ENCODE measurements around the gene HS6ST3. TPM values are rescaled to one million over a fixed set of nuclear protein-coding genes. Genes with fewer than 3 reads are reported as not detected.
"Not testable (repeated sequence)": the region's sequence is repeated elsewhere in the genome, so short reads cannot be mapped to it uniquely, and the experiment has no call there.

Gene HS6ST3
- total RNA-seq, 1 donor from 2014 or later = 25.3 TPM

DNA sequence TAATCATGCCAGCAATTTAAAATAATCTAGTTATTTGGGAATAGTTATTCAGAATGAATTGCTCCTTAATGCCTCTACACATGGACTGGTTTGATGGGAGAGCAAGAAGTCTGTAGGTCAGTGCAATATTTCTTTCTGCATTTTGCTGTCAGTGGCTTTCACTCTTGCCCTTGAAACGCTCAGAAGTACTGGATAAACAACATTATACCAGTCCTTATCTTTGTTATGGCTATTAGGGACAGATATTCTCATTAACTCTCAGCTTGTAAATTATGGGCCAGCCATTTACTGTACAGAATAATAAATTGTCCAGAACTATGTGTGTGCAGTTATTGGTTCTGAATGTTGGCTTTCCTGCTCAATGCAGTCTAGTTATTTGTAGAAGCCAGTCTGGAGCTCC lies 680.0 kb downstream of the HS6ST3 start:
- no peak for FAIRE-seq
- no peak for DNase-seq (ENCODE audit: low spot score in 2 of 2)

DNA sequence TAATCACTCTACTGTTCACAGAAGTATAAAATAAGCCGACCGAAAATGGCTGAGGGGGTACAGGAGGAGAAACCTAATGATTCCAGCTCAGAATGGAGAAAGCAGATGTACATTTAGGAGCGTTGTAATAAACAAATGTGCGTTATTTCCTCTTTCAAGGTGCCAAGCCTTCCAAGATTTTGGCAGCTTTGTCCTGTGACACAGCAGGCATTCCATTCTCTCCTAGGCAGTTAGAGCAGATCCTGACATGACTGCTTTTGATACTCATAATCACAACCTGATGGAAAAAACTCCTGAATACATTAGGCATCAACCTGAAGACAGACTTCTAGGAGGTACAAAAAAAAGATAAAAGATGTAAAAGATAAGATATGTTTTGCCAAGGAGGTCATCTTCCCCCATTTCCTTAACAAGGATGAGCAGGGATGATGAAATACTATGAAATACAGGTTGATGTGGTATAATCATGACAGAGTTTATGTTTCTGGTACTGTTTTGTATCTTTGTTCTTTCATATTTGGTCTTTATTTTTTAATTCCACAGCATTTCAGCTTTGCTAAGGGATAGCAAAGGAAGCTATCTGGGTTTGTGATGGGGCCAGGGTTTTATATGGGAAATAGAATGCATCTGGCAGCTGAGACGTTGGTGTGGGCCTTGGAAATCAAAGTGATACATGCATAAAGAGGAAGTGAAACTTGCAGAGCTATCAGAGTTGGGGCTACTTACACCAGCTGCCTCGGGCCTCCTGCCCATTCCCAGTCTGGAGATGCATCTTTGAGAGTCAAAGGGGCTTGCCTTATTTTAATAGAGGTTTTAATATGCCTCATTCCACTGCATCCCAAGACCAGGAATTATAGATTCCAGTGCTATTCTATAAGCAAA lies 681.8 kb downstream of the HS6ST3 start:
- no peak for DNase-seq (ENCODE audit: low spot score in 2 of 2)
- FAIRE-seq = no peak

DNA sequence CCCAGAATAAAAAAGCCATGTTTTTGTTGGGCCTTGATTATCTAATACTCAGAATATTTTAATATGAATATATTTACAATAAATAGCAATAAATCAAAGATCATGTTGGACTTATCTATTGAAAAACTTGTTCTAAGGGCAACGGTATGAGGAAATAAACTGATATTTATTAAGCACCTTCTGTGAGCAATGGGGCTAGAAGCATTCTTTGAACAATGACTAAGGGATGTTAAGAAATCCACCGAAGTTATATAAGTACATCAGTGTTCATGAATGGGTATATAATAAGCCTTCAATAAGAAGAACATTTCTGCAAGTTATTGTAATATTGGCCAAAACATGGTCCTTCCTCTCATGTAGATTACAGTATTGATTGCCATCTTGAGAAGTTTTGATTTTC lies 682.5 kb downstream of the HS6ST3 start:
- no peak for DNase-seq (ENCODE audit: low spot score in 2 of 2)
- FAIRE-seq = no peak

DNA sequence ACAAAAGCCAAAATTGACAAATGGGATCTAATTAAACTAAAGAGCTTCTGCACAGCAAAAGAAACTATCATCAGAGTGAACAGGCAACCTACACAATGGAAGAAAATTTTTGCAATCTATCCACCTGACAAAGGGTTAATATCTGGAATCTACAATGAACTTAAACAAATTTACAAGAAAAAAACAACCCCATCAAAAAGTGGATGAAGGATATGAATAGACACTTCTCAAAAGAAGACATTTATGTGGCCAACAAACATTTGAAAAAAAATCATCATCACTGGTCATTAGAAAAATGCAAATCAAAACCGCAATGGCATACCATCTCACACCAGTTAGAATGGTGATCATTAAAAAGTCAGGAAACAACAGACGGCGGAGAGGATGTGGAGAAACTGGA lies 688.4 kb downstream of the HS6ST3 start:
- not testable (repeated sequence) for DNase-seq (ENCODE audit: low spot score in 2 of 2); FAIRE-seq

DNA sequence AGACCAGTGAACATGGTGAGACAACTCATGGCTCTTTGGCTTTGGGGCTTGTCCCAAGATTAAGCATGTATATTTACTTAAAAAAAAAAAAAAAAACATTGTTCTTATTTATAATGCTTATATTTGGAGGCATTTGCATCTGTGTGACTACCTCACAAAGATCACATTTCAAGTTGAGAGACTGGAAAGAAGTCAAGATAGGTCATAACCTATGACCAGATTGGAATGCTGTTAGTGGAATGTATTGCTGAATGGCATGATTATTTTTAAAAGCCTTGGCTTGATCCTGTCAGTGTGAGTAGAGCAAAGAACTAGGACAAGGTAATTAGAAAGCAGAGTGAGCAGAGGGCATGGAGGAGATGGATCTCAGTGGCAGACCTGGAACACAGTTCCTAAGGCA lies 689.8 kb downstream of the HS6ST3 start:
- DNase-seq (ENCODE audit: low spot score in 2 of 2) (no peak), FAIRE-seq (no peak)

DNA sequence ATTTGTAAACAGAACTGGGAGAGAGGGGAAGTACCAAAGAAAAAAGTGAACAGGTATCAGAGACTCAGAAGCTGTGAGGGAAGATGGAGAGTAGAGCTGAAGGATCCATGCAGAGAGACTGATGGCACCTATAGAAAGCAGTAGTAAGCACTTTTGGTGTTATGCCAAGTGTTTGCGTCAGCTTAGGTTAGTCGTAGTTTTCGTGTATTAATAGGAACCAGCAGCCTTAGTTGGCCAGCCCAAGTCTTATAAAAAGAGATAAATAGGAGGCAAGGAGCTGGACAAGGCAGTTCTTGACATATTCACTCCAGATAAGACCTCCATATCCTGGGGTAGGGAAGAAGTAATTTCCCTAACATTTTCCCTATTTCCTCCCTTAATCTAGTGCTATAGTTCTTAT lies 690.2 kb downstream of the HS6ST3 start:
- FAIRE-seq (no peak), DNase-seq (ENCODE audit: low spot score in 2 of 2) (no peak)

DNA sequence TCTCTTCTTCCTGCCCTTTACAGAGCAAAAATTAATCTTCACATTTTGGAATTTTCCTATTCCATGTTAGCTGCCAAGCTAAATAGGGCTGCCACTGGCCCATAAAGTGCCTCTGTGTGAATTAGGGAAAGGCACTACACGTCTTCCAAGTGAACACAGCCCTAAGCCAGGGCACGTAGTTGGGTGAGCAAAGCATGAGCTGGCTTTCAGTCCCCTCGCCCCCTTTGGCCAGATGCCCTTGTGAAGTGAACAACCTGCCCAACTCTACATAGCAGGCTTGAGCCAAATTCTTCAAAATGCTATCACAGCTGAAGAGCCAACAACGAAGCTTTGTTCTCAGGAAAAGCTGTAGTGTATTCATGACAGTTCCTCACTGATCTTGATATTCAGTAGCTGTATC lies 691.2 kb downstream of the HS6ST3 start:
- DNase-seq (ENCODE audit: low spot score in 2 of 2) (no peak), FAIRE-seq (no peak)

DNA sequence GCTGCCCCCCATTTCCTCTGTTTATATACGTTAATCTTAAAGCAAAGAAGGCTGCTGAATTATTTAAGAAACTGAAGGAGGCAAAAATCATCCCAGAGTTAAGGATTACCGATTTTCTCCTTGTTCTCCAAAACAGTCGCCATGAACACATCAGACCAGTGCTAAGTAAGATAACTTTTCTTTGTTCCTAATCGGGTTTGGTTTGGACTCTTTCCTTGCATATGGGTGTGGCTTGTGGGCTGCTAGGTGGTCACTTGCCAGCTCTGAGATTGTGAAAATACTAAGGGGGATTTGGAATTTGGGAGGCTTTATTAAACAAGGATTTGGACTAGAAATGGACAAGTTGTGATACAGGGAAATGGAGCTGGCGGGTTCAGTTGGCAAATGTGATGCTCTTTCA lies 692.3 kb downstream of the HS6ST3 start:
- DNase-seq (ENCODE audit: low spot score in 2 of 2) = no peak

DNA sequence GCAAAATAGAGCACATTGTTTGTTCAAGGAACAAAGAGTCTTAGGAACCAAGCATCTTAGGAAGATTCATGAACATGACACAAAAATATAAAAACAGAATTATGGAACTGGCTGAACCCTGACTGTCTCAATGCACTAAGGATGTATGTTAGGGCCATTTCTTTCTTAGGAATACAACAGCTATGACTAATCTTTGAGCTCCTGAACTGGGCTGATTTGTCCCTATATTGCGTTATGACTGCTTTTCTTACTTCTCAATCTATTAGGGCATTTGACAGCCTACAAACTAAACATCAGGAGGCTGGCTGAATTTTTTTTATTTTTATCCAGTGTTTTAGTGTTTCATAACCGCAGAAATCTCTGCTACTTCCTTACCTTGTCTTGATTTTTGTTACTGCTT lies 693.1 kb downstream of the HS6ST3 start:
- FAIRE-seq = no peak
- DNase-seq (ENCODE audit: low spot score in 2 of 2) = no peak

More for the DNA sequence above, 692.3 kb downstream of the HS6ST3 start:
- no peak for FAIRE-seq

DNA sequence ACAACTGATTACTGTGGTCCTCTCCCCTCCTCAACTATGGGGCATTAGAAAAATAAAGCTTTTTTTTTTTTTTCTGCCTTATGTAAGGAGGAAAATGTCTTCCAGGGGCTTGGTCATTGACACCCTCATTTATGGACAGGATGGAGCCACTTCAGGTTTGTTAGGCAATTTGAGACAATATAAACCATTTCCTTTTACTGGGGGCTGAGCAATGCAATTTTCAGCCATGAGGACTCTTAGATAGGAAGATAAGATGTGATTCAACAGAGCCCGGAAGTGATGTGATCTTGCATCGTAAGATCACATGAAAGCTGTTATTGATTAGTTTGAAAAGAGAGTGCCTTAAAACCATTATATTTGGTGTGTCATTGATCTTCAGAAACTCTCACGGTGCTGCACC lies 693.6 kb downstream of the HS6ST3 start:
- no peak for FAIRE-seq
- DNase-seq (ENCODE audit: low spot score in 2 of 2) = no peak

DNA sequence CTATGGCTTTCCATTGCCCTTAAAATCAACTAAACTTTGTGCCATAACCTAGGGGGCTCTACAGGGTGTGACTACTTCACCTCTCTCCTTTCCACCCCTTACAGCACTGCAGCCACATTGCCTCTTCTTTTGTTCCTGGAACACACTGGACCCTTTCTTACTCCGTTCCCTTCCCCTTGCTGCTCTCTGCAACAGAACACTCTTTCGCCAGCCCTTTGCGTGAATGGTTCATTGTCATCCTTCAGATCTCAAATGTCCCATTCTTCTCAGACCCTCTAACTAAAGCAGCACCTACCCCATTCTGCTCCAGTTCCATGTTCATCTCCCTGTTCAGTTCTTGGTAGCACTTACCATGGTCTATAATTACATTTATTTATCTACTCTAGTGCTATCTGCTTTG lies 696.1 kb downstream of the HS6ST3 start:
- DNase-seq (ENCODE audit: low spot score in 2 of 2) (no peak), FAIRE-seq (no peak)

DNA sequence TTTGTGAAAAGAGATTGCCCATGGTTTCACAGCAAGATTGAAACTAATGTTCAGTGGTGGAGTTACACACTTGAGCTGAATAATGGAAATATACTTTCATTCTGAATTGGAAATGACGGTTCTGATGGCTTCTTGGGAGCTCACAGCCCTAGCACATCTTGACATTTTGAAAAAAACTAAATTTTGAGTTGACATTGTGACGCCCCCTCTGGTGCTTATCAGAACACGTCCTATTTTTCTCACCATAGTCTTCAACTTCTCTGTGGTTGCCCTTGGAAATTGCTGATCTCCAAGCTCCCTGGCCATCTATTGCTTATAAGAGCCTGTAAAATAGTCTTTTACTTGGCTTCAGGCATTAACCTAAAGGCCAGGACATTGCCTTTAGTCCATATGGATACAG lies 702.3 kb downstream of the HS6ST3 start:
- no peak for FAIRE-seq
- DNase-seq (ENCODE audit: low spot score in 2 of 2) = no peak

DNA sequence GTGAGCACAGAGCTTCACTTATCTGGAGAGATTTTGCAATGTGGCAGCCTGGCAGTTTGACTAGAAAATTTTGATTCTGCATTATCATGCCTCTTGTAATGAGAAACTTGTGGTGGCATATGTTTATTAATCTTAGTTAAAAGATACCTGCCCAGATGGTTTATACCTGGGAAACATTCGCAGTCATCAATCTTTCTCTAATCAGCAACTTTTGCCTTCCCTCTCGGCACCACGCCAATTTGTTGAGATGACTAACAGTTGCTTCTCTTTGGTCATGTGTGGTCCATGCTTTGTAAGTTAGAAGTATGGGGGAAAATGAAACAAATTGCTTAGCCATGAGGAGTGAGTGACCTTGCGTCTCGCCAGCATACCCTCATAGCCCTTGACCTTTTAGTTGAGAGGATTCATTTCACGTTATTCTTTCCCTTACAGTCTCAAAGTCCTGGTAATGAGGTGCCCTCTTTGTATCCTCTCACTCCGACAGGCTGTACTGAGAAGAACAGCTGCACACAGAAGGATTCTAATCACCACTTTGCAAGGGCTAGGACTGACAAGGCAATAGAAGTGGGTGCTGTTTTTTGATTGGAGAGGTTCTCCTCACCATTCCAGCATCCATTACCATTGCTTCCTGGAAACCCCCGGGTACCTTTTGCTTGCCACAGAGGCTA lies 703.0 kb downstream of the HS6ST3 start:
- no peak for FAIRE-seq

DNA sequence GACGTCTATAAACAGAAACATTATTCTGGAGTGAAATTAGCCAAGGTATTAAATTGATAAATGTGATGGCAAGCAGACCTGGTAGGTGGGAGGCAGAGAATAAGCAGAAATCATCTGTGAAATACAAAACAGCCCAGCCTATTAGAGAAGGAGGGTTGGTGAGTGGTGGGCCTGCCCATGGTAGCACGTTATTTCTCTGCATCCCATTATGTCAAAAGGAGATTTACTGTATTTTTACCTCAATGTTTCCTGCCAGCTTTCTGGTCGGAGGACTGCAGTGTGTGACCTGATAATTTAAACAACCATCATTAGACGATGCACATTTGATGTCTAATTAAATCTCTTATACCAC lies 703.5 kb downstream of the HS6ST3 start:
- no peak for FAIRE-seq
- no peak for DNase-seq (ENCODE audit: low spot score in 2 of 2)

More for the DNA sequence above, 703.0 kb downstream of the HS6ST3 start:
- no peak for DNase-seq (ENCODE audit: low spot score in 2 of 2)

DNA sequence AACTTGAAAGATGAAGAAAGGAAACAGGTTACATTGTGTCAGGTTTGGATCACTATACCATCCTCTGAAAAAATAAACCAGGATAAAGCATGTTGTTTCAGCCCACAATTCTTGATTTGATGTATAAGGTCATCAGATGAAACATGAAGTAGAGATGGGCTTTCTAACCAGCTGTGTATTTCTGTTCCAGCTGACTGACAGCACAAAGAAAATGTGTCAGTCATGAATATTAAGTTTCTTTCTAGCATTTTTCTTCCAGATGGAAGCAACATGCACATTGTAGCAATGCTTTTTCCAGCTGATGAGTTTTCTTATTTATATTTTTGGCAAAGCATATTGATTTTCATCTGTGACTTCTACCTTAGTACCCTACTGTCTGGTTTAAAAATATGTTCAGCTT lies 704.8 kb downstream of the HS6ST3 start:
- DNase-seq (ENCODE audit: low spot score in 2 of 2) (no peak), FAIRE-seq (no peak)

DNA sequence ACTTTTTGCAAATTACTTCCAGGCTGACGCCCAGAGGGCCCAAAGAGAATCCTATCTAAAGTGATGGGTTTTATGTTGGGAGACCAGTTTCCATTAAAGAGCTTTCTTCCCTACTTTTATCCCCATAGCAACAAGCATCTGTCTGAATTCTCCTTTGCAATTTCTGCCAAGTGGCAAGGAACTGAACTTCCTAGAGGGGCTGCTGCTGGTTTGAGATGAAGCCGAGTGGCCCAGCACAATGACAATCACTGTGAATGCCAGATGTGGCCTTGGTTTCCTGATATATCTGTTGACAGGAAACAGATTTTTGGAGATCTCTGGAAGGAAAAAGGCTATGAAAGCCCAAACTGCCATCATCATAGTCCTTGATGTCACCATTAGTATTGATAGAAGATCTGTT lies 705.8 kb downstream of the HS6ST3 start:
- FAIRE-seq (no peak), DNase-seq (ENCODE audit: low spot score in 2 of 2) (no peak)

DNA sequence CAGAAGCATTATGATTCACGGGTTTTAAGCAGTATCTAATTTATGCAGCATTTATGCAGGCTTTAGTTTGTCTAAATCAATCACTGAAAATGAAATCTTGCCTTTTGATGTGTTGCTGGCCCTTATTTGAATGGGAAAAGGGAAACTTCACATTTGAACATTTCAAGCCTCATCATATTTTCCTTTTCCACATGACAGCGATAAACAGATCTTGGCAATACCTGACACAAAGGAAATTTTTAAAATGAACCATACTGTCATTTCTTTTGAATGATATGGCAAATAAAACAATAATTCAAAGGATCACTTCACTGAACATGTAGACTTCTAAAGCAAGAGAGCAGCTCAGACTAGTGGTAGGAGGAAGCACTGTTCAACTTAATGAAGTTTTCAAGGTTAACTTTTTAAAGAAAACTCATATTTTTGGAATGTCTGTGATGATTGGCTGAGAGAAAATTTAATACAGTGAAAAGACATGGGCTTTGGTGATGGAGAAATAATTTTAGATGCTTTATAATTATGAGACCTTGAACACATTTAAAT lies 706.3 kb downstream of the HS6ST3 start:
- FAIRE-seq = peak; percentile 31
- no peak for DNase-seq (ENCODE audit: low spot score in 2 of 2)

DNA sequence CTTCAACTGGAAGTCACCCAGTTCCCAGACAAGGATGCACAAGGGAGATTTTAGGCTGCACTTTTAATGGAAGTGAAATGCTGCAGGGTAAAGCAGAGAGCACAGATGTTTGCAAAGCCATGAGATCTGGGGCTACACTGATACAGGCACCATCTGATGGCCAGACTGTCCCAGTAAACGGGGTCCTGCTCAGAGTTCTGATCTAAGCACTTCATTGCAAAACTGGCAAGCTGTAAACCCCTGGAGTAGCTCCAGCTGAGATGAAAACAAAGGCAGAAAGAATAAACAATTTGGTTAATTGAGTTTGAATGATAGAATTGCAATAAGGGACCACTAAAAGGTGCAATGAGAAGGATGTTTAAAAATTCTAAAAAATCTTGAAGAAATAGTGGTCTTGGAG lies 707.2 kb downstream of the HS6ST3 start:
- DNase-seq (ENCODE audit: low spot score in 2 of 2) (no peak), FAIRE-seq (no peak)

DNA sequence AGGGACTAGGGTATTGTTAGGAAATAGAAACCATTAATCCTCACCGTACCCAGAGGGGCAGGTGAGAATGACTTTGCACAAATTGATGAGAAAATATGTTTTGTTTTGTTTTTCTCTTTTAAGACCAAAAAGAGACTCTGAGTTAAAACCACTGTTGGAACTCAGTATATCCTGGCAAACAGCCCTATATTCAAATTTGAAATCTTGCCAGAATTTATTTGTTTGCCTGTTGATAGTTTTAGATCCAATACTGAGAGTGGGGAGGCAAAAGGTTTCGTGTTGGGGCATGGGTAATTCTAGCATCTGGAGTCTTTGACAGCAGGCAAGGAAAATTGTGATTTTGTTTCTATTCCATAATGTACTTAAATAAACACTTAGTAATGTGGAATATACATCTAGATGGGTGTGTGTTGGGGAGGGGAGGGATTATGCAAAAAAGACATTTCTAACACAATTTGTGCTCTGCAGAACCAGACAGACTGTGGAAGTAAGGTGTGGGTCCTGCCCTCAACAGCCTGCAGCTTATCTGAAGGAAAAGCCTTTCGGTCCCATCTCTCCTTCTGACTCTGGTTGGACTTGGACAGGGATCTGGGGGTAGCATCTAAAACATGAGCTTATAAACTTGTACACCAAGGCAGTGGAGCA lies 713.7 kb downstream of the HS6ST3 start:
- FAIRE-seq = no peak
- DNase-seq (ENCODE audit: low spot score in 2 of 2) = no peak

DNA sequence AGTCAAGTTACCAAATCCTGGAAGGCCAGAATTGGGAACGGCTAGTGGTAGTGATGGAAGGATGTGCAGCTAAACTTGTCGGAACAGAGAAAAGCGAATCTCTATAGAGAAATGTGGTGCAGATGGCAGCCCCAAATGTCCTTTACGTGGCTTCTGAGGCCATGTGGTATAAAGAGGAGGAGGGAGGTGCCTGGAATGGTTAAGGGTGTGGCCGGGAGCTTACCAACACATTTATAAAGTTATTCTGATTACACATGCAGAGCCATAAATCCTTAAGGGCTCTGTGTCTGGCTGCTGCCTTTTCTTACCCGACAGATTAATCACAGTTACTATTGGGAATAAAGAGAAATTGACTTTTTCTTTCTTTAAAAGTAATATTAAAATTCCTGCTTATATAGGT lies 714.3 kb downstream of the HS6ST3 start:
- DNase-seq (ENCODE audit: low spot score in 2 of 2) (no peak), FAIRE-seq (no peak)

DNA sequence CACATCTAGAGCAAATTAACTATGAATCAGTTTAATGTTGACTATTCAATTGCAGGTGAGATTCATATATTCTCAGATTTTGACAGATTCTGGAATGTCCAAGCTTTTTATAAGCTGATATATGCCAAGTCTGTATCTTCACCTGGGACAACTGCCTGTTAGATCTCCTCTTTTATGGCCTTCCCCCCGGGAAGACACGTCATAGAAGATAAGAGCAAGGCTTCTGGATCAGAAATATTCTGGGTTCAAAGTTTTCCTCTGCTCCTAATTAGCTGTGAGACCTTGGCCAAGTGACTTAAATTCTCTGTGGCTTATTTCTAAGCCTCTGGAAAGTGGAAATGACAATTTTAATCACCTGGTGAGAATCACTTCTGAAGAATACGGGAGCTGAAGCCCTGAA lies 716.8 kb downstream of the HS6ST3 start:
- FAIRE-seq (no peak), DNase-seq (ENCODE audit: low spot score in 2 of 2) (no peak)
